HG03378 (cell line): ENCODE data around the gene FKBP5.
"Not testable (repeated sequence)": the region's sequence is repeated elsewhere in the genome, so short reads cannot be mapped to it uniquely, and the experiment has no call there.

Experiments
- ATAC-seq: cut with Tn5 transposase; IDR thresholded peaks from one replicate; pipeline ENCODE4 v1.9.1; 2021; ENCODE audit warnings: mild to moderate bottlenecking, moderate library complexity; ENCODE audit not compliant: unreplicated experiment

Gene FKBP5

DNA sequence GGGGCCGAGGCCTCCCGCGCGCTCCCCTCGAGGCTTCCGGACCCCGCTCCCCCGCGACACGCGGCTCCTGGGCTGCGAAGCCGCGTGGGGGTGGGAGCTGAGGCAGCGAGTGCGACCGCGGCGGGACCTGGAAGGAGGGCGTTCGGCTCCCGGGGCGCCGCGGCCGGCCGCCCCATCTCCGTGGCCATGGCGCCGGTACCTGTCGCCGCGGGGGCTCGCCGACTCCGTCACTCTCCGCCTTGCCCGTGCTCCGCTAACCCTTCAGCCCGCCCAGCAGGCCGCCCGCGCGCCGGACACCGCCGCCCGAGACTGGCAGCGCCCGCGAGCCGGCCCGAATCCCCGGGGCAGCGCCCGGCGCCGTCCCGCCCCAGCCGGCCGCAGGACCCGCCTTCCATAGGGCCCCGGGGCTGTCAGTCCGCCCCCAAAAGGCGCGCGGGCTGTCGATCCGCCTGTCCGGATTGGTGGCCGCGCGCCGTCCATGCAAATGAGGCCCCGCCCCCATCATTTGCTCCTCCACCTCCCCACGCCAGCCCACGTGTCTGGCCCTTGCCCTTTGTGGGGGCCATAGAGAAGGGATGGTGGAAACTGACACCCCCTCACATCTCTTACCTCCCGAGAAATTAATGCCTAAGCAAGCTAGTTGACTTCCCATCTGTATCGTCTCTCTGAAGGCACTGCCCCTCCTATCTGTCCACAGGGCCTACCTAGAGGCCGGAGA, at the start of gene FKBP5:
Gene FKBP5 (minus strand): TSS at position 311 of the 718 bp plus-strand sequence. CDS start 46,091 bp downstream, outside the sequence.
- peak; percentile 67 for ATAC-seq

DNA sequence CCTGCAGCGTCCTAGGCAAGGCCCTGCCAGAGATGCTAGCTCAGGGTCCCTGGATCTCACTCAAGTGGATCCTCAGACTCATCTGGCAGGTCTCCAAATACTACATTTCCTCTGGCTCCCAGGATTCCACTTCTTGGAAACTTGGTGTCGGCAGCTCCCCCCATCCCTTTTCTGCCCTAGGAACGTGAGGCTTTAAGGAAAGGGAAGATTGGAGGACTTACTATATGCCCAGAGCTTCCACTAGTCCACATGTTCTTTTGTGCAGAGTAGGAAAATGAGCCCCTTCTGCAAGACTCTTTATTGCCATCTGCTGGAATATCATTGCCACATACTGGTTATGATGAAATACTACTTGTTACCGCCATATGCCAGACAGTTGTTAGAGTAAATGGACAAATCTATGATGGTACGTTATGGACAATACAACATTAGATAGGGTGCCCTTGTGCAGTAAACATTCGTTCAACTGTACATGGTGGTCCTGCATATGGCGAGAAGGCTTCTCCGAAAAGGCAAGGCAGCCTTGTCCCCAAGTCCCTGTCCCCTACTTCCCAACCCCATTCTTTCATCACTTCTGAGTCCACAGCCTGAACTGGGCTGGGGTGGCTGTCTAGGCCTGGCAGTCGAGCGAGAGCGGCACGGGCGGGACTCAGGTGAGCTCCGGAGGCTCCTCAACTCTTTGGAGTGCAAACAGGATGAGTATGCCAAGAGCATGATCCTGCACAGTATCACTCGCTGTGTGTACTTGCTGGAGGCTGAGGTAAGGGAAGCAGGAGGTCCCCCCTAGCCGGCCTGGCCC, 48.9 kb upstream of the FKBP5 start:
- ATAC-seq = no peak

DNA sequence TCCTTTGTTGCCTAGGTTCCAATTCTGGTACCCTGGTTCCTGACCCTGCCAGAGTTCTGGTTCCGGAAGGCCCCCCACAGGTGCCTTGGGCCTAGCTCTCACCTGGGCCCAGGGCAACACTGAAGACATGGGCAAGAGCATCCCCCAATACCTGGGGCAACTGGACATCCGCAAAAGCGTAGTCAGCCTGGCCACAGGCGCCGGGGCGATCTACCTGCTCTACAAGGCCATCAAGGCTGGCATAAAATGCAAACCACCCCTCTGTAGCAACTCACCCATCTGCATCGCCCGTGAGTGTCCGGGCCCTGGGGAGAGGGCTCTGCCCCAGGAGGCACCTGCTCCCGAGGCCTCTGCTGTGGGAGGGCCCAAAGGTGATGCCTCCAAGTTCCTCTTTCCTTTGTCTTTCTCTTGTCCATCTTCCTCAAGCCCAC, 48.3 kb upstream of the FKBP5 start, which contains the start of gene ARMC12:
Gene ARMC12 (plus strand): TSS at position 51 of the 431 bp plus-strand sequence. CDS start 77 bp downstream, at position 128.
- ATAC-seq = no peak

DNA sequence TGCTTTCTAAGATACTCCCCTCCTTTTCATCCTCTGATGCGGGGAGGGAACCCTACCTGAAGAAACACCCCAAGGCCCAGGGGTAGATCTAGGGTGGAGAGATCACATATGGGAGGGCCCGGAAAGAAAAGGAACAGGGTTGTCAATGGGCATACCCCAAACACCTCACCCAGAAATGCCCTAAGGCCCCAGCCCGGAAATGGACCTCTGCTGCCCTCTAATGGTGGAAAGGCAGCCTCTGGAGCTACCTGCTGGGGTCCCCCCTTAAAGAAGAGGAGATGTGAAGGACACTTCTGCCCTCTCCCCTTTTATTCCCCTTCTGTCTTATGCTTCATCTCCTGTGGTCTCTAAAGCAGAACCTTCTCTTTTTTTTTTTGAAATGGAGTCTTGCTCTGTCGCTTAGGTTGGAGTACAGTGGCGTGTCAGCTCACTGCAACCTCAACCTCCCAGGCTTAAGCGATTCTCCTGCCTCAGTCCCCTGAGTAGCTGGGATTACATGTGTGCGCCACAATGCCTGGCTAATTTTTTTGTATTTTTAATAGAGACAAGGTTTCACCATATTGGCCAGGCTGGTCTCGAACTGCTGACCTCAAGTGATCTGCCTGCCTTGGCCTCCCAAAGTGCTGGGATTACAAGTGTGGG, 47.7 kb upstream of the FKBP5 start:
- ATAC-seq = no peak

DNA sequence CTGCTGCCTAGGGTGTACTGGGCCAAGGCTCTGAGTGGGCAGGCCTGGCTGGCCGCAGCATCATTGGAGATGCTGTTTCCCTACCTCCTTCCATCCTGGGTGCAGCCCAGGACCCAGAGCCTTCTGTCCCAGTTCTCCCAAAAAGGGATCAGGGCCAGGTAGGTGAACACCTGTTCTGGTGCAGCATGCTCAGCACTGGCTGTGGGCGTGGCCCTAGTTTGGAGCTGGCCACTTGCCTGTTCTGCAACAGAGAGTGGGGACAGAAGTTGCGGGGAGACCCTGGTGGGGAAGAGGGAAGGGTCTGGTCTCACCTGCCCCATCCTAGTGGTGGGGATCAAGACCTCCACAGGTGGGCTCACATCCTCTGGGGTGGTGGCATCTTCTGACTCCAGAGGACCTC, 46.7 kb upstream of the FKBP5 start:
- ATAC-seq = no peak

DNA sequence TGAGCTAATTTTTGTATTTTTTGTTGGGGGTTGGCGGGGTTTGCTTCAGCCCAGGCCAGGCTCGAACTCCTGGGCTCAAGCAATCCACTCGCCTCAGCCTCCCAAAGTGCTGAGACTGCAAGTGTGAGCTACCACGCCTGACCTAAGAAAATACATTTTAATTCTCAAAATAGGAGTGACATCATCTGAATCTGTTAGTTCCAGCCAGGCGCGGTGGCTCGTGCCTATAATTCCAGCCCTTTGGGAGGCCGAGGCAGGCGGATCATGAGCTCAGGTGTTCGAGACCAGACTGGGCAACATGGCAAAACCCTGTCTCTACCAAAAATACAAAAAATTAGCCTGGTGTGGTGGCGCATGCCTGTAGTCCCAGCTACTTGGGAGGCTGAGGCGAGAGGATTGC, 45.6 kb upstream of the FKBP5 start:
- ATAC-seq = not testable (repeated sequence)

DNA sequence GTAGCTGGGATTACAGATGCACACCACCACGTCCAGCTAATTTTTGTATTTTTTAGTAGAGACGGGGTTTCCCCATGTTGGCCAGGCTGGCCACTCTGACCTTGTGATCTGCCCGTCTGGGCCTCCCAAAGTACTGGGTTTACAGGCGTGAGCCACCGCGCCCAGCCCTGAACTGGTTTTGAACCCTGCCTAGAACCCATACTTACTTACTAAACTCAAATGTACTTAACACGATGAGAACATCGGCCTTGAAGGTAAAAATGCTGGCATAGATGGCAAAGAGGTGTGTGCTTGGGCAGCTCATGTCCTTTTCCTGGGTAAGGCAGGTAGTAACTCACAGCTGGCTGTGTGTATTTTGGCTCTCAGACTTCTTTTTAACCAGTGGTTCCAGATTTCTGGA, 44.9 kb upstream of the FKBP5 start:
- ATAC-seq = no peak

DNA sequence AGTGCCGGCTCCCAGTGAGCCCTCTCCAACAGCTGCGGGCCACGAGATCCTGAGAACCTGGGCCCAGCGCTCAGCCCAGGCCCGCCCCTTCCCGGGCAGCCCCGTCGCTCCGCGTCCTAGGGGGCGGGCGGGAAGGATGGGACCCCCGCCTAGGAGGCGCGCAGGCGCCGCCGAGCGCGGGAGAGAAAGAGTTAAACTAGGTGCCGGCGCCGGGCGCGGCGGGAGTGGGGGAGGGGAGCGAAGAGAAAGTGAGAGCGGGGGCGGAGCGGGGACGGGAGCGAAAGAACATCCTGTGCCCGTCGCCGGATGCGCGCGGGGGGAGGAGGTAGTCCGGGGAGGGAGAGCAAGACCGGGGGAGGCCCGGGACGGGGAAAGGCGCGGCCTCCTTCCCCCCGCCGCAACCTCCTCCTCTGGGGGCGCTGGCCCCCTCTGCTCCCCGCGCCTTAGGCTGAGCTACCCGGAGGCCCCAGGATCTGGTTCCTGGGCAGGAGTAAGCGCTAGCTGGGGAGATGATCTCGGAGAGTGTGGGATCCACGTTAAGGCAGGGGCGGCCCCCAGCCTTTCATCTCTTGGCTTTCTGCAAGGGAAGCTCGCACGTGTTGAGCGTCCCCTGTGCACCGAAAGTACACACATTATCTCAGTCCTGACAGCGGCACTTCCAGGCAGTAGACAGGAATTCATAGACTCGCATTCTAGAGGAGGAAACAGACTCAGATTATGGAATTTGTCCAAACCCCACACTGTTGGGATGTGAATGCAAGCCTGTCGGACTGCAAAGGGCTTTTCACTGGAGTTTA, 43.2 kb upstream of the FKBP5 start:
- ATAC-seq = peak; percentile 21

DNA sequence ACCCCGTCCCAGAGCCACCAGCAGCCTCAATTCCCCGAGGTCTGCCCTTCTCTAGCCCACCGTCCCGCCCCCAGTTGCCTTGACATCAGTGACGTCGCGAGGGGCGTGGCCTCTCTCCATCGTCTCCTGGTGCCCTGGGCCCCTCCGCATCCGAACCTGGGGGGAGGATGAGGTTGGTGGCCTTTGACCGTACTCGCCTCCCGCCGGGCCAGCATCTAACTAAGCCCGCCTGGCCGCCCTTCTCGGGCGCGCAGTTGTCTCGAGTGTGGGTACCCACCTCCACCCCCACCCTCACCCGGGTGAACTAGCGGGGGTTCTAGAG, 42.7 kb upstream of the FKBP5 start:
- peak; percentile 42 for ATAC-seq

DNA sequence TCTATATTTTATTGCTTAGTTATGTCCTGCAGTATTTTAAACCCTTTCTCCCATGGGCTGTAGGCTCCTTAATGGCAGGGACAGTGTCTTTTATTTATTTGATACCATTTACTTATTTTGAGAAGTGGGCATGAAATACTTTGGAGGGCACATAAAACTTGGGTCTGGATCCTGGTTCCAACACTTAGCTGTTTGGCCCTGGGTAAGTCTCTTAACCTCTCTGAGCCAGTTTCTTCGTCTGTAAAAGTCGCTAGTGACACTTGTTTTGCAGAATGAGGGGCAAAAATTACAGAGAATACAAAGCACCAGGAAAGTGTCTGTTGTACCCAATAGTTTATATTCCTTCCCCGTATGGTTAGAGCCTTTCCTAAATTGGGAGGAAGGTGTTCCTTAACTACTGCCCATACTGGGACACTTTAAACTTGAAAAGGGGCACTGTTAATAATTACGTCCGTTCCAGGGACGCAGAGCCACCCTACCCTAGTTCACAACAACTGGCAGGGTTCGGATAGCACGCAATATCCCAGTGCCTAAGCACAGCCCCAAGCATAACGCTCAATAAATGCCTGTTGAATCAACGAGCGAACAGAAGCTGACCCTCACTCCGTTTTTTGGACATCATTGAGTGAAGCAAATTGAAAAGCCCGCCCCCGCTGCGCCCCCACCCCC, 42.2 kb upstream of the FKBP5 start:
- ATAC-seq = no peak

DNA sequence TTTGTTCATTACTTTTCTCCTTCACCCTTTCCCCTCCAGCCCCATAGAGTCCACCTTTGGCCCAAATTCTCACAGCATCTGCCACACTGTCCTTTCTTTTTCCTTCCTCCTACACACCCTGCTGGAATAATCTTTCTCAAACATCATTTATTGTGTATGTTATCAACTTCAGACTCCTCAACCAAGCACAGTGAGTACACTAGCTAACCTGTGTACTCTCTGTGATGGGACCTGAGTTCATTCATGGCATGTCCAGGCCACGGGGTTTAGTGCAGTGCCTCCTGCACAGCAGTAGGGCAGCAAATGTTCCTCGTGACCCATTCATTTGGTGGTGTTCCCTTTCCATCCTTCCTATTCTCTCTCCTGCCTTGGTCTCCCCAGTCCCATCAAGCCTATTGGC, 41.0 kb upstream of the FKBP5 start:
- ATAC-seq = no peak

DNA sequence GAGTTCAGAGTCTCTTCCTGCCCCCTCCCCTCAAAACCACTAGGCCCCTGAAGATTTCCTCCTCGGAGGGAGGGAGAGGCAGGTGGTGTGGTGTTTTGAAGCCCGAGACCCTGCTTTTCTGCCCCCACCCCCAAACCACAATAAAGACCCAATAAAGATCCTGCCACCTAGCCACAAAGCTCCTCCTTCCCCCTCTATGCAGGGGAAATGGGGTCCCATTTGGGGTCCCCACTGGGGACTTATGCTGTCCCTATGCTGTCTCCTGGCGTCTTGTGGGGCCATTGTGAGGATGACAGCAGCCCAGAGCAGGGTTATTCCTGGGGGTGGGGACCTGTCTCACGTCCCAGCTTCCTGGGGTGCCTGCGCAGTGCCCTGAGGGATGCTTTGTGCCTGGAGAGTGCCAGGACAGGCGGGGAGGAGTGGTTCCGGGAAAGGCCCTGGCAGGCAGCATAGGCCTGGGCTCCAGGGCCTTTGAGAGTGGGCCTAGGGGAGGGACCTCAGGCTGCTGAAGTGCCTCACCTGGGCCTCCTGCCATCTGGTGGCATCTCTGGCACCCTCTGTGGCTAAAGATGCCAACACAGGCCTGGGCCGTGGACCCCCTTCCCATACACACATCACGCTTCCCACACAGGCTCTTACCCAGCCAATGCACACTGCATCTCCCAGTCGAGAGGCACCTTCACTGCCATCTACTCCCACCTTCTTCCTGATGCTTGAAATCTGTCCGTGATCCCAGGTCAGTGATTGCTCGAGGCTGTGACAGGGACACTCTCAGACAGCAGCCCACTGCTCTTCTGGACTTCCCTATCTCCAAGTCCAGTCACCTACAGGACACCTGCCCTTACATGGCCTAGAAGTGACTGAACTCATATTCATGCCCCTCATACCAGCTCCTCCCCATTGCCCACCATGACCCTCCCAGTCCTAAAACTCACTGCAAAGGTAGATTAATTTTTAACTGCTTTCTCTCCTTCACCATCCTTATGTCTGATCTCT, 40.3 kb upstream of the FKBP5 start:
- no peak for ATAC-seq

DNA sequence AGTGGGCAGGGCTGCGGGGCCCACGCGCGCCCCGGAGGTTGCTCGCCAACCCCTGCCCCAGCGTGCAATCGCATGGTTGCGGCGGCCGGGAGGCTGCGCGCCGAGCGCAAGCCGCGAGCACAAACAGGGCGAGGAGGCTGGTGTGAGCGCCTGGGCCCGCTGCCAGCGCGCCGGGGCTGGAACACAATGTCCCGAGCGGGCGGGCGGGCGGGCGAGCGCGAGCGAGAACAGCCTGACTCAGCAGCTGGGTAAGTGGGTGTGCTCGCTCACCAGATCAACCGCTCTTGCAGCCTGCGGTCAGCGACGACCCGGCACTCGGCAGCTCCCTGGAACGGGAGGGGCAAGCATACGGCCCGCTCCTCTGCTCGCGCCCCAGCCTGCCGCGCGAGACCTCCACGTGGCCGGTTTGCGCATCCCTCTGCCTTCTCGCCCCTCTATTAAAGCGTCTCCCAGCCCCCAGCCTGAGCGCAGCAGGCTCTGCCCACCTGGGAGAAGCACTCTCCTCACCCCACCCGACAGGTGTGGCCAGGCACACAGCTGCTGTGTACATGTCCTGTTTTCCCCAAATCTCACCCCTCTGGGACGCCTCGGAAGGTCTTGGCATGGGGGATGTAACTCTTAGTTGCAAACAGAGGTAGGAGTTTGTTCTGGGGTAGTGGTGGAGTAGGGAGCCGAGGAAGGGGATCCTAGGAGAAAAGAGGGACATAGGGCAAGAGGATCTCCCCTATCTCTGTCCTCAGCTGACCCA, 39.4 kb upstream of the FKBP5 start:
- no peak for ATAC-seq

DNA sequence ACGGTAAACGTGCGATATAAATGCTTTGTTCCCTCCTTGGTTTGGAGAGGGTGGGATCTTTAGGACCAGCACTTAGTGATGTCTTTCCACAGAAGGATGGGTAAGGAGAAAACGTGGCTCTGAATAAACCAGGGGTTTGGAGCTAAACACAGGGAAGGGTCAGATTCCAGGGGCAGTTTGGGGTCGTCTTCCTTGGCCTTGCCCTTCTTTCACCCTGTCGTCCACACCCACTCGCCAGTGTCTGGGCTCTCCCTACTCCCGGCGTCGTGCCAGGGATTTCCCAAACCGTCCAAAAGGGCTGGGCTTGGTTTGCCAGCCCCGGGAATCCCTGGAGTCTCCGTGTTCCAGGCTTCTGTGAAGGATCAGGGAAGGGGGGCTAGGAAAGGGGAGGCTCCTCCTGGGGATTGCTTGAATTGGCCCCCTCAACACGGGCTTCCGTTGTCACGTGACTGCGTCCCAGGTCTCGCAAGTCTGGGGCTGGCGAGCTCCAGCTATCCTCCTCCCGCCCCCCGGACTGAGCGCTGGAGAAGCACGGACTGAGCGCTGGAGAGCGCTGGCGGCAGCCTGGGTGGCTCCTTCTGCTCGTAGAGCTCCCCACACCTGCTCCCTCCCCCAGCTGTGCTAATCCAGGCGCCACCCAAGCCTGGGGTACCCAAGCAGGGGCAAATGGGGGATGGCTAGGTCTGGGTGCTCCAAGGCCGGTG, 38.7 kb upstream of the FKBP5 start:
- no peak for ATAC-seq

DNA sequence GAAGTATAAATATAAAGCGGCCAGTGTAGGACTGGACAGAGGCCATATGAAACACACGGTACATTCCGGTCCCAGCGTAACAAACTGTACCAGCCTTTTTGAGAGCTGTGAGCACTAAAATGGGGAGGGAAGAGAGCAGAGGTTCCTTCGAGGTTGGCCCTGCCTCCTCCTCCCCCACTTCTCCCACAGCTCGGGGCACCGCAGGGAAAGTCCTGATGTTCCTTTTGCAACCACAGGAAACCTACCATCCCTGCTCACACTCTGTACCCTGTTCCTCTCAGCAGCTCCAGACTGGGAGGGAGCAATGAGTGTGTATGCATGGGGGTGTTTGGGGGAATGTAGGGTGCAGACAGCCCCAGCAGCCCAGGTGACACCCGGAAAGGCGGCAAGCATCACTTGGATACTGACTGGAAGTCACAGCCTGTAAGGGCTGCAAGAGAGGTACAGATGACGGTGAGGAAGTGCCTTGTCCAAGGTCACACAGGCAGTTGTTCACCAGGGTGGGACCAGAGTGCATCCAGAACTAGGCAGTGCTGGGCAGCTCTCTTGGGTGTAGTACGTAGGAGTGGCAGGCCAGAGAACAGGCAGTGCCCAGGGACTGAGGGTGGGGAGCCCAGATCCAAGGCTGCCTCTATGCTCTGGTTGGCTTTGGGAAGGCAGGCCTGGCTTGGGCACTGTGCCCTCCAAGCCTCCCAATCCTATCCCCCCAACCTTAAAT, 37.2 kb upstream of the FKBP5 start:
- no peak for ATAC-seq

DNA sequence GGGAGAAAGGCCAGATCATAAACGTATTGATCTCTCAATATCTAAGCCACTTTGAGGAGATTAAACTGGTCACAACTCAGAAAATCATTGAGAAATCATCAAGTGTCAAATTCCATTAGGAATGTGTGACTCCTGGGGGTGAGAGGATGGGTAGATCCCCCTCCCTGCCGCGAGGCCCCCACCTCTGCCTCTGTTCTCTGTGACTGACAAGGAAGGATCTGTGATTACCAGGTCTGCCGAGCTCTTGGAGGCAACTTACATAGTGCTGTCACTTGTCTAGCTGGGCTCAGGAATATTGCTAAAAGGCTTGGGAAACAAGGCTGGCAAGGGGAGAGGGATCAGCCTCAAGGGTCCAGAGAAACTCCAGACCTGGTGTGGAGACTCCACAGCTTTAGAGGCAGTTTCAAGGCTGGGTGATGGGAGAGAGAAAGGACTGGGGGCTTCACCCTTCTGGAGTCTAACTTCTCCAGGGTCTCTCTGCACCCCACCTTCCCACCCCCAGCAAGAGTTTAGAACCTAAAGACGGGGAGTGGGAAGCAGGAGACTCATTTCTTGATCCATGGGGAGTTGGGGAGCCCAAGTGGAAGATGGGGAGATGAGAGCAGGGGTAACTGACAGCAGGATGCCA, 36.5 kb upstream of the FKBP5 start:
- ATAC-seq = no peak

DNA sequence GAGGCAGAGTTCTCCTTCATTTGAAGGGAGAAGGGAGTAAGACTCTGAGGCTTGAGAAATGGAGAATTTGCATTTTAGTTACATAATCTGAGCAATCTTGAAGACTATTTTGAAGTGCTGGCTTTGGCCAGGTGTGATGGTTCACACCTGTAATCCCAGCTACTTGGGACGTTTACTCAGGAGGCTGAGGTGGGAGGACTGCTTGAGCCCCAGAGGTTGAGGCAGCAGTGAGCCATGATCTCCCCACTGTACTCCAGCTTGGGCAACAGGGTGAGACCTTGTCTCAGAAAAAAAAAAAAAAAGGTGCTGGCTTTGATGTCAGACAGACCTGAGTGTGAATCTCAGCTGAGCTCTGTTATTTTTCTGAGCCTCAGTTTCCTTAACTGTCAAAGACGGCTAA, 35.8 kb upstream of the FKBP5 start:
- ATAC-seq = no peak
